HG02840 (cell line): ENCODE data around the gene CDH4.
"Not testable (repeated sequence)": the region's sequence is repeated elsewhere in the genome, so short reads cannot be mapped to it uniquely, and the experiment has no call there.

Source experiments
- ATAC-seq: cut with Tn5 transposase; IDR thresholded peaks from one replicate; pipeline ENCODE4 v1.9.1; 2021; ENCODE audit warnings: mild to moderate bottlenecking, moderate library complexity, moderate number of reproducible peaks; ENCODE audit not compliant: unreplicated experiment, low FRiP score

CDH4 gene

GRCh38 chr20:61404303-61404702 lies 152.2 kb downstream of the CDH4 start:
- ATAC-seq, result no peak

DNA sequence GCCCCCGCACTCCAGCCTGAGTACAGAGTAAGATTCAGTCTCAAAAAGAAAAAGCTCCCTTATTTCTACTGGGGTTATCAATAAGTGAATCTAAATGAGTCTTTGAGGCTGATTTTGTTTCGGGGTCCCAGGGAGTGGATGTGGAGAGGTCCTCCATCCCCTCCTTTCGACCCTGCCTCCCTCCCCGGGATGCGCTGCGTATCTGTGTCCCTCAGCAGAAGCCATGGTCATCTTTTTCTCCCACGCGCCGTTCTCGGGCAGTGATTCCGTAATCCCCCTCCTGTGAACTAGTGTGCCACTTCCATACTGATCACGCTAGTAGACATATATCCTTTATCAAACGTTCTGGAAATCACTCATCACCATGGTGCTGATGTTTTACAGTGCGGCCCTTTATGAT lies 152.9 kb downstream of the CDH4 start:
- no peak for ATAC-seq

- not testable (repeated sequence) for ATAC-seq
Observed at GRCh38 chr20:61406773-61407172, 154.7 kb downstream of the CDH4 start.

DNA sequence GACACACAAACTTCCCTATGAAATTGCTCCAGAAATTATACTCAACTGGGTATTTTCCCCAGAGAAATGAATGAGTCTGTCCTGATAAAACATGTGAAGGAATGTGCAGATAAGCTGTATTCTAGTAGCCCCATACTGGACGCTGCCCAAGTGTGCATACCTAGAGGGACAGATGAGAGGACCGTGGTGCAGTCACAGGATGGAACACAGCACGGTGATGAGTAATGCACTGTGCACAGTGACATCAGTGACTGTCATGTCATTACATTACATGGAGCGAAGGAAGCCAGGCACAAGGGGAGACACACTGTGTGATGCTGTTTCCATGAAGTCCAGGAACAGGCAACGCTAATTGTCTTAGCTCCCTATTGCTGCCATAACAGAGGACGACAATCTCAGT lies 155.5 kb downstream of the CDH4 start:
- ATAC-seq, result no peak

- ATAC-seq, result no peak
Observed at GRCh38 chr20:61408951-61409740, 157.1 kb downstream of the CDH4 start.

DNA sequence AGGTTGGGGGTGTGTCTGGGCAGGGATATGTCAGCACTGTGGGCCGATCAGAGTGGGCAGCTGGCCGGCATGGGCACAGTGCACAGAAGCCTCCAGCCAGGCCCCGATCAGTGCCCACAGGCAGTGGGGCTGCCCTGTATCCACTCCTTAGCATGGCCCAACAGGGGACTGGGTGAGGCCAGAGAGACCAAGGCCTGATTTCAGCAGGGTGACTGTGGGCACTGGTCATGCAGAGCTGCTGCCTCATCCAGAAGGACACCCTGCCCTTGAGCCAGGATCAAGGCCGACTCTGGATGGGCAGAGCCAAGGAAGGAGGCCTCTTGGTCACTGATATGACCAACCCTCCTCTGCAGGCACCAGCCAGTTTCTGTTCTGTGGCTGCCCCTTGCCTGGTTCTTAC lies 159.7 kb downstream of the CDH4 start:
- no peak for ATAC-seq

- no peak for ATAC-seq
Observed at GRCh38 chr20:61413752-61414151, 161.7 kb downstream of the CDH4 start.

DNA sequence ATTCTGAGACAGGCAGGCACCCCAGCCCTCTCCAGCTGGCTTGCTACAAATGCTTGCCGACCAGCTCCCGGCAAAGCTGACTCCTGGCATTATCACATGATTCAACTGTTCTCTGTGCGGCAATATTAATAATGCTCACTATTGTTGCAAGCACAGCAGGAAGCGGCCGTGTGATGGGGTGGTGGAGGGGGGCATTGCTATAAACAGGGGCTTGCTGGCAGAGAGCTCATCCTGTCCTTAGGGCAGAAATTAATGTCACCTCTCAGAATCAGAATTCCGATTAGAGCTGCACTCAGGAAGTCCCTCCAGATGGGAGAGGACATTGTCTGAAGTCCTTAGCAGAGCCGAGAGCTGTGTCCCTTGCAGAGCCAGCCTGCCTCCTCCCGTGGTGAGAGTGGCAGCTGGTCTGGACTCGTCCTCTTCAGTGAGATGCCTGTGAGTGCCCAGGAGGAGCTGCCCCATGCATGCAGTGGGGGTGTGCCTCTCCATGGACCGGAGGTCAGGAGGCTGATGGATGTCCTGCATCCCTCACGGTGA lies 162.5 kb downstream of the CDH4 start:
- no peak for ATAC-seq

DNA sequence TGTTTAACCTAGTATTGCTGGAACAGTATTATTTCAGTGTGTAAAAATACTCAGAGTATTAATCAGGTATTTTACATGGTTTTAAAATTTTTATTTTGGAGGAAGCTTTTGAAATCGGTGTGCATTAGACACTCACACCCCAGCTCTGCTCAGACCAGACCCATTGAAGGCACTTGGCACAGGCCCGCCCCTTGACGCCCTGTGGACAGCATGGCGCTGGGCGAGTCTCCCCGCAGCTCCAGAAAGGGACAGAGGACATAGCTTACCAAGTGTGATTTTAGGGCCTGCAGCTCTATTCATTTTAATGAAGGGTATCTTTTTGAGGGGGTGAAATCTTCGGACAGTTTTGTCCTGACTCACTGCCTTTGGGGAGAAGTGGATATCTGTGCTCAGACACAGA lies 164.5 kb downstream of the CDH4 start:
- no peak for ATAC-seq

DNA sequence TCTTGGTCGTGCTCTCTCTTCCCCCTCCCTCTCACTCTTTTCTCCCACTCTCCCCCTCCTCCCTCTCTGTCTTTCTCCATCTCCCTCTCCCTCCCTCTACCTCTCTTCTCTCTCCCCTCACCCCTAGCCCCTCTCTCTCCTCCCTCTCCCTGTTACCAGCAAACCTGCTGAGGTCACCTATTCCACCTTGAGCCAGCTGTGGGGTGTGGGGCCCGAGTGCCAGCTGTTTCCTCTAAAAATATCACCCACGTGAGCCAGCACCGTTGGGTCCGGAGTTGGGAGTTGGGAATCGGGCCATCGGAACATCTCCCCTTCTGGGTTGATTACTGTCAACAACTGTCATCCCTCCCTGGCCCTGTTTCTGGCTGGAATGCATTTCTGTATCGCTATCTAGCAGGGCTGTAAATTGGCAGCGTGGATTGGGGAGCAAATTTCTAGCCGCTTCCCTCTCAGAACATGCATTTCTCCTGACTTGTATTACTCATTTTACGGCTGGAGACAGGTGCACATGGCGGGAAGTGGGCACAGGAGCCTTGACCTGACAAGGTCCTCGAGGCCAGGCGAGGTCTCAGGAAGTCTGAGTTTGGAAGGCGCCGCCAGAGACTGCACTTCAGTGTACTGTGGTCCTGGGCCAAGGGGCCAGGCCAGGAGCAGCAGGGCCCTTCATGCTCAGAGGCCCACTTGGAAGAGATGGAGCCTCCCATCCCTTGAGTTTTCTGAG lies 165.3 kb downstream of the CDH4 start:
- ATAC-seq, result no peak

- ATAC-seq, result no peak
Observed at GRCh38 chr20:61419010-61419409, 166.9 kb downstream of the CDH4 start.

GRCh38 chr20:61419501-61419900 lies 167.4 kb downstream of the CDH4 start:
- no peak for ATAC-seq

GRCh38 chr20:61420056-61420455 lies 168.0 kb downstream of the CDH4 start:
- no peak for ATAC-seq

DNA sequence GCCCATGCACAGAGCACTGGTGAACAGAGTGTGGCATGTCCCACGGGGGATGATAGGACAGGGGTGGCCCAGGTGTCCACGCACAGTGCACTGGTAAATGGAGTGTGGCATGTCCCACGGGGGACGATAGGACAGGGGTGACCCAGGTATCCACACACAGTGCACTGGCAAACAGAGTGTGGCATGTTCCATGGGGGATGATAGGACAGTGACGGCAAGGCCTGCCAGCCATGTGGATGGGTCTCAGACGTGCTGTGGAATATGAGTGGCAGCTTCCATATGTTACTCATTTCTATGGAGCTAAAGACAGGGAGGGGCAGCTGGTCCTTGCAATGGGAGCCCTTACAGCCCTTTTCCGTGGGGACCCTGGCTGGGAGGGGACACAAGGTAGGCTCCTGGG lies 168.7 kb downstream of the CDH4 start:
- ATAC-seq, result no peak

GRCh38 chr20:61422636-61423425 lies 170.8 kb downstream of the CDH4 start:
- ATAC-seq, result no peak

GRCh38 chr20:61424011-61424627 lies 172.1 kb downstream of the CDH4 start:
- ATAC-seq, result no peak

DNA sequence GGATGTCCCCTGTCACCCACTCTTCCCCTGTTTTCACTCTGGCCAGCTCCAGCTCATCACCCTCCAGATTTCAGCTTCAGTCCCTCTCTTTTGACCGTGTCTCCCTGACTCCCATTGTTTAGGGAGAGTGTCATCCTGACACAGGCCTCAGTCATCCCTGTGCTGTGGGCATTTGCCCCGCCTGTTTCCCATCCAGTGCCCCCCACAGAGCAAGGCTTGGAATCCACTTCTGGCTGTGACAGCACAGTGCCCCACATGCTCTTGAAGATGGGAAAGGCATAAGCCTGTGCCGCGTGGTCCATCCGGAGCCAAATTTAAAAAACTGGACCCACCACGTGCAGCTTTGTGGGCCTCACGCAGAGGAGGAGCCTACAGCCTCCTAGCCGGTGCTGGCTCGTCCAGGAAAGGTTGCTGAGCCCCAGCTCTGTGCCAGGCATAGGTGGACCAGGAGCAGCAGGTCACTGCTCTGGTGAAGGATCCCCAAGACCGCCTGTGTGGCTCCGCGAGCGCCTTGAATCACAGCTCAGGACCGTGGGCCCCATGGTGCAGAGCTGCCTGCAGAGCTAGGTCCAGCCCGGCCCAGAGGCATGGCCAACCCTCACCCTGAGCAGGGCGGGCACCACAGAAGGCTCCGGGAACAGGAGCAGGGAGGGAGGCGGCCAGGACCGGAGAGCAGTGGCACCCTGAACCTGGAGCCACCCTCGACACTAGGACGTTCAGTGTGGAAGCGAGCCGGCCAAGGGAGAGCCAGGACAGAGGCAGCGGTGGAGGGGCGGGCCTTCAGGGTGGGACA lies 172.8 kb downstream of the CDH4 start:
- ATAC-seq, result no peak

DNA sequence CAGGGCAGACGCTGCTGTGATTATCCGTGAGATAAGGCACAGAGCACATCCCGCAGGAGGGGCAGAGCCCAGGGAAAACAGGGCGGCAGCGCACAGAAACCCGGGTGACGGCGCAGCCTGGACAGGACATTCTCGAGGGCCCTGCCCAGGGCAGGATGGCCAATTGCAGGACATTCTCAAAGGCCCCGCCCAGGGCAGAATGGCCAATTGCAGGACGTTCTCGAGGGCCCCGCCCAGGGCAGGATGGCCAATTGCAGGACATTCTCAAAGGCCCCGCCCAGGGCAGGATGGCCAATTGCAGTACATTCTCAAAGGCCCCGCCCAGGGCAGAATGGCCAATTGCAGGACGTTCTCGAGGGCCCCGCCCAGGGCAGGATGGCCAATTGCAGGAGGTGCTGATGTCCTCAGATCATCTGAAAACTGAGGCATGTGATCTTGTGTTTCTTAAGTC lies 173.5 kb downstream of the CDH4 start:
- ATAC-seq, result not testable (repeated sequence)

GRCh38 chr20:61426352-61426751 lies 174.3 kb downstream of the CDH4 start:
- no peak for ATAC-seq
